ENCODE results near the gene STAT6.

DNA sequence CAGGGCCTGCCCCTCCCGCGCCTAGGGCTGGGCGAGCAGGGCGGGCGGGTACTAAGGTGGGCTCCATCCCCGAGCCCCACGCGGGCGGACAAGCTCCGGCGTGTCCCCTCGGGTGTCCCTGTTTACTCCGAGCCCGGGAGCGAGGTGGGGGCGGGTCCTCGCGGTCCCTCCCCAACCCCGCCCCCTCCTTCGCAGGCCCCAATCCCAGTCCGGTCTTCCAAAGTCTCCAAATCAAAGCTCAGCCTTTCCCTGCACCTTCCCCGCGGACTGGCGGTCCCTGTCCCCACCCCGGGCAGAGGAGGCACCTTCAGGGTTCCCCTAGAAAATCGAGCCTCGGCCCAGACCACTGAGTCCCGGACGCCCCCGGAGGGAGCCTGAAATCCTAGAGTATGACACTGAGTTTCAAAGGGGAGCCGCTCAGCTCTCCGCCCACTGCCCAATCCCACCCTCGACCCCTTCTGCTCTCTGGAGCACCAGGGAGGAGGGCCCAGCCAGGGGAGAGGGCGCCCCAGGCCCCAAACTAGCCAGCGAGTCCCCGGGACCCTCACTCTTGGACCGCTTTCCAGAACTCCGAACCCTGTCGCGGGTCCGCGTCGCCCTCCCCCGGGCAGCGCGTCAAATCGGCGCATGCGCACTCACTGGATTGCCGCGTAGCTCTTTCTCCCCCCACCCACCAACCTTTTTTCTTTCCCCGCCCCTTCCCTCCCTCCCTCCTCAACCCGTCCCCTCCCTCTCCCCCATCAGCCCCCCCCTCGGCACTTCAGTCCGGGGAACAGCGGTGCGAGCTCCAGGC, 16.8 kb upstream of the STAT6 start, which contains the start of gene LRP1:
- TF ChIP-seq CTCF (IDR thresholded peaks at IDR 0.05; ENCODE audit: poor library complexity), result no peak
- no peak for TF ChIP-seq EZH2 (IDR thresholded peaks at IDR 0.05; ENCODE audit: borderline replicate concordance)

All from hepatocyte (in vitro differentiated cells).